Naive thymus-derived CD4-positive, alpha-beta T cell (primary cell): ENCODE results near the gene SLC35F5. TPM values are rescaled to one million over a fixed set of nuclear protein-coding genes. Genes with fewer than 3 reads are reported as not detected.
"Not testable (repeated sequence)": the region's sequence is repeated elsewhere in the genome, so short reads cannot be mapped to it uniquely, and the experiment has no call there.

Experiments used
- ATAC-seq: fragments of 150-1000 bp; cut with Tn5 transposase; 2 replicates; pipeline ENCODE4 v1.10.0; 2021; ENCODE audit warnings: mild to moderate bottlenecking, moderate library complexity
- CTCF ChIA-PET: fragments of 350-600 bp; sonication (Branson Sonifier 250); formaldehyde crosslinking; loops from one replicate; lab custom pipeline; 2021; ENCODE audit warnings: antibody characterized with exemption; lab: Charles Lee
- POLR2A ChIA-PET: fragments of 350-600 bp; sonication (Branson Sonifier 250); formaldehyde crosslinking; loops from one replicate; lab custom pipeline; 2021; ENCODE audit warnings: antibody characterized with exemption, inconsistent platforms; lab: Charles Lee
- DNase-seq, 9 donors: peaks; one replicate each; pipeline versions ENCODE4 v3.0.0 to v3.0.0-alpha.2; 2020 to 2022; ENCODE audit warnings: mixed read lengths in 1 of 9
- H3K27ac ChIP-seq: one replicate; pipeline ENCODE4 v1.7.0; 2013; ENCODE audit warnings: mild to moderate bottlenecking, low read depth, low read length, moderate library complexity
- H3K27me3 ChIP-seq, 2 donors: one replicate each; pipeline ENCODE4 v1.7.0; 2013; ENCODE audit warnings: low read length in 2 of 2, mild to moderate bottlenecking in 2 of 2, moderate library complexity in 2 of 2; ENCODE audit not compliant: control insufficient read depth in 2 of 2, insufficient read depth in 2 of 2
- H3K36me3 ChIP-seq, 3 experiments: 1 replicate in 2 of 3; 2 replicates in 1 of 3; pipeline ENCODE4 v1.7.0; 2013; ENCODE audit warnings: low read length in 3 of 3, mild to moderate bottlenecking in 3 of 3, moderate library complexity in 1 of 3; ENCODE audit not compliant: insufficient read depth in 3 of 3, control insufficient read depth in 2 of 3
- H3K4me1 ChIP-seq, 2 donors: one replicate each; pipeline ENCODE4 v1.7.0; 2013; ENCODE audit warnings: low read length in 2 of 2, mild to moderate bottlenecking in 2 of 2, moderate library complexity in 1 of 2; ENCODE audit not compliant: control insufficient read depth in 2 of 2, insufficient read depth in 2 of 2
- H3K4me3 ChIP-seq: 2 replicates; pipeline ENCODE4 v1.7.0; 2013; ENCODE audit warnings: mild to moderate bottlenecking, low read length
- H3K9me3 ChIP-seq, 3 experiments: 1 replicate in 2 of 3; 2 replicates in 1 of 3; pipeline ENCODE4 v1.7.0; 2013; ENCODE audit warnings: low read length in 3 of 3; ENCODE audit not compliant: control insufficient read depth in 2 of 3
- H3K27ac Mint-ChIP-seq, 9 donors: one replicate each; pipeline ENCODE4 v1.8.0; 2020 to 2022; ENCODE audit warnings: mixed read lengths in 9 of 9, mild to moderate bottlenecking in 8 of 9, moderate library complexity in 5 of 9, inconsistent platforms in 2 of 9
- H3K27me3 Mint-ChIP-seq, 5 donors: one replicate each; pipeline ENCODE4 v1.8.0; 2021 to 2022; ENCODE audit warnings: mixed read lengths in 5 of 5, mild to moderate bottlenecking in 1 of 5
- H3K36me3 Mint-ChIP-seq, 5 donors: one replicate each; pipeline ENCODE4 v1.8.0; 2020 to 2022; ENCODE audit warnings: mixed read lengths in 5 of 5, mild to moderate bottlenecking in 3 of 5, inconsistent platforms in 1 of 5
- H3K4me1 Mint-ChIP-seq, 7 donors: one replicate each; pipeline ENCODE4 v1.8.0; 2020 to 2022; ENCODE audit warnings: mixed read lengths in 7 of 7, mild to moderate bottlenecking in 3 of 7, inconsistent platforms in 1 of 7
- H3K4me3 Mint-ChIP-seq, 10 donors: one replicate each; pipeline ENCODE4 v1.8.0; 2020 to 2022; ENCODE audit warnings: mild to moderate bottlenecking in 10 of 10, mixed read lengths in 10 of 10, moderate library complexity in 6 of 10, inconsistent platforms in 2 of 10
- H3K9me3 Mint-ChIP-seq, 11 donors: one replicate each; pipeline ENCODE4 v1.8.0; 2020 to 2022; ENCODE audit warnings: mixed read lengths in 11 of 11, mild to moderate bottlenecking in 4 of 11, inconsistent platforms in 1 of 11, moderate library complexity in 1 of 11
- intact Hi-C, 2 donors: fragments of 100-400 bp; cut with micrococcal nuclease; formaldehyde crosslinking; loops; one replicate each; pipeline ENCODE4 v1.15.1; 2023
- polyA plus RNA-seq, 2 donors: library from polyadenylated mRNA; unstranded; fragments of 300-500 nt; fragmentation: Illumina TruSeq; gene quantifications; one replicate each; pipeline ENCODE4 v1.2.3, GENCODE V29; 2021
- total RNA-seq, 6 experiments: library from RNA in 5 of 6; stranded (reverse) in 5 of 6; gene quantifications; 1 replicate in 5 of 6; 2 replicates in 1 of 6; pipeline ENCODE4 v1.2.3 and lab custom pipeline; 2021 to 2026

The SLC35F5 gene
- total and polyA plus RNA-seq, 7 experiments from 2014 or later: 3.8 to 33.4 (median 25.5) TPM

- H3K27ac ChIP-seq, H3K4me3 Mint-ChIP-seq, H3K4me1 ChIP-seq, H3K9me3 ChIP-seq, DNase-seq, CTCF ChIA-PET, POLR2A ChIA-PET, H3K27me3 Mint-ChIP-seq, ATAC-seq, H3K36me3 ChIP-seq, H3K27me3 ChIP-seq, H3K36me3 Mint-ChIP-seq, H3K9me3 Mint-ChIP-seq, H3K4me3 ChIP-seq: not testable (repeated sequence)
- peak overlapping the region in 1 of 9 donors; percentile 65 for H3K27ac Mint-ChIP-seq
- peaks cover 10 to 13% (median 12%) of the 10 kb centered on the region in 7 donors for H3K4me1 Mint-ChIP-seq
- intact Hi-C loops: loop anchor here in 1 of 2 donors (10.0 kb wide), 1 partner anchor 100 kb away; no protein-coding TSS in a partner anchor
Observed at GRCh38 chr2:113704300-113704993, 52.0 kb downstream of the SLC35F5 start.

GRCh38 chr2:113703386-113704299 is 52.8 kb downstream of the SLC35F5 start:
- peaks cover 0 to 2% (median 0%) of the 10 kb centered on the region in 11 donors for H3K9me3 Mint-ChIP-seq
- POLR2A ChIA-PET: no interaction called here
- no peaks in the 10 kb centered on the region for H3K9me3 ChIP-seq
- H3K27ac Mint-ChIP-seq: peak overlapping the region in 2 of 9 donors; percentile 2 to 15
- H3K4me1 ChIP-seq: peaks cover 0 to 3% of the 10 kb centered on the region in 2 donors
- CTCF ChIA-PET: interaction anchor here (0.8 to 1.0 kb wide), 2 partner anchors 14 to 53 kb away, joined by 3 to 5 read pairs; partner anchors contain the start of gene SLC35F5
- no peak overlapping the region for H3K27ac ChIP-seq
- ATAC-seq: no peak
- H3K27me3 Mint-ChIP-seq: no peaks in the 10 kb centered on the region
- DNase-seq: no peak
- no peak overlapping the region for H3K4me3 ChIP-seq
- no peak overlapping the region for H3K4me3 Mint-ChIP-seq
- H3K27me3 ChIP-seq: no peaks in the 10 kb centered on the region
- H3K4me1 Mint-ChIP-seq: peaks cover 13 to 19% (median 17%) of the 10 kb centered on the region in 7 donors
- intact Hi-C loops: loop anchor here in 1 of 2 donors (10.0 kb wide), 1 partner anchor 99 kb away; no protein-coding TSS in a partner anchor
- H3K36me3 ChIP-seq: peaks cover 0 to 4% (median 3%) of the 10 kb centered on the region in 3 experiments
- peaks cover 0 to 5% (median 0%) of the 10 kb centered on the region in 5 donors for H3K36me3 Mint-ChIP-seq

- intact Hi-C loops: loop anchor here in 1 of 2 donors (10.0 kb wide), 1 partner anchor 96 kb away; no protein-coding TSS in a partner anchor
- Histone ChIP-seq H3K4me3 (peak overlapping the region; percentile 21), H3K9me3 (no peaks in the 10 kb centered on the region), H3K27ac (peak overlapping the region; percentile 13), H3K4me1 (peaks cover 0 to 3% of the 10 kb centered on the region in 2 donors), H3K36me3 (peaks cover 0 to 3% (median 0%) of the 10 kb centered on the region in 3 experiments), H3K27me3 (no peaks in the 10 kb centered on the region)
- peak overlapping the region; percentile 3 to 74 (median 53) for H3K4me3 Mint-ChIP-seq
- POLR2A ChIA-PET: no interaction called here
- peaks cover 16 to 19% (median 17%) of the 10 kb centered on the region in 7 donors for H3K4me1 Mint-ChIP-seq
- peaks cover 0 to 4% (median 0%) of the 10 kb centered on the region in 5 donors for H3K36me3 Mint-ChIP-seq
- peak; percentile 84 for ATAC-seq
- peak in 8 of 9 donors; percentile 11 to 49 (median 36) for DNase-seq
- CTCF ChIA-PET: interaction anchor here (0.6 to 1.2 kb wide), 3 partner anchors 33 to 96 kb away, joined by 3 to 6 read pairs (median 4); no protein-coding TSS in a partner anchor
- peaks cover 0 to 2% (median 0%) of the 10 kb centered on the region in 11 donors for H3K9me3 Mint-ChIP-seq
- H3K27me3 Mint-ChIP-seq: peaks cover 0 to 2% (median 0%) of the 10 kb centered on the region in 5 donors
- peak overlapping the region in 7 of 9 donors; percentile 46 to 90 (median 65) for H3K27ac Mint-ChIP-seq
Observed at GRCh38 chr2:113700186-113700841, 56.1 kb downstream of the SLC35F5 start.

GRCh38 chr2:113698892-113699447 is 57.5 kb downstream of the SLC35F5 start:
- Histone ChIP-seq H3K27me3 (no peaks in the 10 kb centered on the region), H3K4me1 (peaks cover 6 to 9% of the 10 kb centered on the region in 2 donors), H3K27ac (no peak overlapping the region), H3K9me3 (no peaks in the 10 kb centered on the region), H3K36me3 (no peaks in the 10 kb centered on the region), H3K4me3 (no peak overlapping the region)
- CTCF ChIA-PET: no interaction called here
- Mint-ChIP-seq H3K27me3 (peaks cover 0 to 2% (median 0%) of the 10 kb centered on the region in 5 donors), H3K27ac (peak overlapping the region in 1 of 9 donors; percentile 54), H3K4me1 (peaks cover 23 to 30% (median 27%) of the 10 kb centered on the region in 7 donors), H3K36me3 (peaks cover 0 to 9% (median 0%) of the 10 kb centered on the region in 5 donors), H3K4me3 (peak overlapping the region in 2 of 10 donors; percentile 13 to 24), H3K9me3 (peaks cover 0 to 2% (median 0%) of the 10 kb centered on the region in 11 donors)
- ATAC-seq (no peak), DNase-seq (no peak)
- POLR2A ChIA-PET: no interaction called here
- intact Hi-C loops: no loop called here

- H3K27me3 ChIP-seq, H3K27ac ChIP-seq, ATAC-seq, DNase-seq, intact Hi-C loops, H3K9me3 ChIP-seq, H3K27me3 Mint-ChIP-seq, H3K36me3 ChIP-seq, H3K4me3 ChIP-seq, CTCF ChIA-PET, H3K9me3 Mint-ChIP-seq, H3K27ac Mint-ChIP-seq: not testable (repeated sequence)
- peaks cover 0 to 12% (median 0%) of the 10 kb centered on the region in 5 donors for H3K36me3 Mint-ChIP-seq
- POLR2A ChIA-PET: interaction anchor here (0.9 kb wide), 1 partner anchor 21 kb away, joined by 3 read pairs; no protein-coding TSS in a partner anchor
- H3K4me1 ChIP-seq: peaks cover 13 to 15% of the 10 kb centered on the region in 2 donors
- peak overlapping the region in 1 of 10 donors; percentile 26 for H3K4me3 Mint-ChIP-seq
- H3K4me1 Mint-ChIP-seq: peaks cover 30 to 37% (median 34%) of the 10 kb centered on the region in 7 donors
Observed at GRCh38 chr2:113698251-113698650, 58.2 kb downstream of the SLC35F5 start.
